SK-N-SH (cell line): ENCODE results near the gene UMODL1. TPM values are rescaled to one million over a fixed set of nuclear protein-coding genes. Genes with fewer than 3 reads are reported as not detected.

ENCODE experiments used
- CTCF ChIA-PET: fragments of 300-600, 350-600 bp; formaldehyde crosslinking; extraction: SDS; loops from one replicate; lab custom pipeline; 2021; lab: Yijun Ruan, JAX
- POLR2A ChIA-PET: fragments of 350-600 bp; sonication (Branson Sonifier 250); formaldehyde crosslinking; extraction: SDS; loops from one replicate; lab custom pipeline; 2020; ENCODE audit warnings: antibody characterized with exemption, inconsistent platforms; lab: Yijun Ruan, JAX
- DNase-seq: peaks from one replicate; pipeline ENCODE4 v3.0.0; 2012
- H2AFZ ChIP-seq: fragments of 200-600 bp; sonication (generic); 2 replicates; pipeline ENCODE4 v1.8.1; 2016; ENCODE audit warnings: antibody characterized with exemption, mild to moderate bottlenecking, low read depth
- H3F3A ChIP-seq: fragments of 200-600 bp; sonication (generic); replicated peaks from 2 replicates; pipeline ENCODE3; 2016; ENCODE audit warnings: antibody characterized with exemption, mild to moderate bottlenecking; ENCODE audit not compliant: insufficient read depth
- H3K27ac ChIP-seq, 2 experiments: fragments of 200-500 bp in 1 of 2; fragments of 200-600 bp in 1 of 2; sonication (Bioruptor generic) in 1 of 2; sonication (generic), shearing (Covaris generic) in 1 of 2; 2 replicates each; pipeline versions ENCODE4 v1.5.1 to v1.6.1; 2014 to 2016; ENCODE audit warnings: low read depth in 2 of 2, inconsistent platforms in 1 of 2, low read length in 1 of 2, mild to moderate bottlenecking in 1 of 2, mixed read lengths in 1 of 2
- H3K27me3 ChIP-seq: fragments of 200-600 bp; sonication (generic), shearing (Covaris generic); 2 replicates; pipeline ENCODE4 v1.6.1; 2016; ENCODE audit warnings: mixed run types; ENCODE audit not compliant: insufficient read depth
- H3K36me3 ChIP-seq, 2 experiments: fragments of 200-500 bp in 1 of 2; fragments of 200-600 bp in 1 of 2; sonication (Bioruptor generic) in 1 of 2; sonication (generic) in 1 of 2; replicated peaks in 1 of 2; 2 replicates each; pipeline versions ENCODE3 to v1.5.1; 2014 to 2016; ENCODE audit warnings: low read length in 1 of 2, mild to moderate bottlenecking in 1 of 2; ENCODE audit not compliant: insufficient read depth in 2 of 2, control insufficient read depth in 1 of 2
- H3K4me1 ChIP-seq, 2 experiments: fragments of 200-500 bp in 1 of 2; fragments of 200-600 bp in 1 of 2; sonication (Bioruptor generic) in 1 of 2; sonication (generic), shearing (Covaris generic) in 1 of 2; 2 replicates each; pipeline versions ENCODE4 v1.5.1 to v1.6.1; 2014 to 2016; ENCODE audit warnings: low read depth in 1 of 2, low read length in 1 of 2, mixed run types in 1 of 2; ENCODE audit not compliant: insufficient read depth in 2 of 2, control insufficient read depth in 1 of 2
- H3K4me2 ChIP-seq: fragments of 200-600 bp; sonication (generic), shearing (Covaris generic); 2 replicates; pipeline ENCODE4 v1.6.1; 2017; ENCODE audit warnings: mixed run types
- H3K4me3 ChIP-seq, 2 experiments: fragments of 200-500 bp in 1 of 2; fragments of 200-600 bp in 1 of 2; sonication (Bioruptor generic) in 1 of 2; sonication (generic), shearing (Covaris generic) in 1 of 2; 2 replicates each; pipeline versions ENCODE4 v1.5.1 to v1.8.1; 2014 to 2016; ENCODE audit warnings: low read depth in 2 of 2, inconsistent platforms in 1 of 2, low read length in 1 of 2, mild to moderate bottlenecking in 1 of 2, mixed read lengths in 1 of 2, moderate library complexity in 1 of 2
- H3K79me2 ChIP-seq: fragments of 200-600 bp; sonication (generic); 2 replicates; pipeline ENCODE4 v1.8.1; 2017; ENCODE audit warnings: mild to moderate bottlenecking; ENCODE audit not compliant: insufficient read depth
- H3K9ac ChIP-seq: fragments of 200-600 bp; sonication (generic); 2 replicates; pipeline ENCODE4 v1.6.1; 2017; ENCODE audit warnings: mixed run types
- H3K9me2 ChIP-seq: fragments of 200-600 bp; sonication (generic); 2 replicates; pipeline ENCODE4 v1.6.1; 2017; ENCODE audit warnings: mixed run types
- H3K9me3 ChIP-seq: fragments of 200-600 bp; sonication (generic); 2 replicates; pipeline ENCODE4 v1.6.1; 2017; ENCODE audit warnings: mixed run types, mild to moderate bottlenecking, moderate library complexity
- H4K20me1 ChIP-seq: fragments of 200-600 bp; sonication (generic); 2 replicates; pipeline ENCODE4 v1.6.1; 2017; ENCODE audit warnings: mild to moderate bottlenecking, mixed run types; ENCODE audit not compliant: insufficient read depth
- CHD2 ChIP-seq: fragments of 150-350 bp; IDR thresholded peaks from 2 replicates; pipeline ENCODE4 v1.6.1; 2018; ENCODE audit warnings: low read length; ENCODE audit not compliant: partially characterized antibody
- EP300 ChIP-seq, 2 experiments: IDR thresholded peaks; 2 replicates each; pipeline versions ENCODE4 v1.4.0 to v1.6.1; 2012; ENCODE audit warnings: borderline replicate concordance in 1 of 2, low read depth in 1 of 2, low read length in 1 of 2
- EZH2phosphoT487 ChIP-seq: fragments of 200-600 bp; sonication (generic); IDR thresholded peaks from 2 replicates; pipeline ENCODE4 v1.6.1; 2017; ENCODE audit warnings: low read depth, mixed run types, mild to moderate bottlenecking, antibody characterized with exemption, moderate library complexity, borderline replicate concordance
- FOXJ3 ChIP-seq: sonication (generic); formaldehyde crosslinking; IDR thresholded peaks from 2 replicates; pipeline ENCODE4 v1.5.1; 2020; ENCODE audit warnings: mild to moderate bottlenecking, missing genetic modification reagents
- FOXM1 ChIP-seq: IDR thresholded peaks from 2 replicates; pipeline ENCODE4 v1.4.0; 2012; ENCODE audit warnings: low read depth, mild to moderate bottlenecking
- GATA2 ChIP-seq: sonication (generic); formaldehyde crosslinking; IDR thresholded peaks from 2 replicates; pipeline ENCODE4 v1.5.0; 2020; ENCODE audit warnings: mild to moderate bottlenecking, missing genetic modification reagents
- JUND ChIP-seq: IDR thresholded peaks from 2 replicates; pipeline ENCODE4 v1.4.0; 2012
- MXI1 ChIP-seq: IDR thresholded peaks from 2 replicates; pipeline ENCODE4 v1.6.1; 2012; ENCODE audit warnings: mild to moderate bottlenecking, low read depth, low read length, improper control_type of control experiment
- POLR2AphosphoS5 ChIP-seq: IDR thresholded peaks from 2 replicates; pipeline ENCODE4 v1.6.1; 2012; ENCODE audit warnings: low read depth, low read length
- RXRA ChIP-seq: IDR thresholded peaks from 2 replicates; pipeline ENCODE4 v1.4.0; 2012; ENCODE audit warnings: low read depth, mild to moderate bottlenecking, borderline replicate concordance
- SIN3A ChIP-seq: IDR thresholded peaks from 2 replicates; pipeline ENCODE4 v1.6.1; 2012; ENCODE audit warnings: low read depth, mild to moderate bottlenecking, low read length, moderate library complexity, borderline replicate concordance
- TCF12 ChIP-seq: IDR thresholded peaks from 2 replicates; pipeline ENCODE4 v1.4.0; 2012
- TEAD4 ChIP-seq: IDR thresholded peaks from 2 replicates; pipeline ENCODE4 v1.4.0; 2012; ENCODE audit warnings: mild to moderate bottlenecking, borderline replicate concordance; ENCODE audit not compliant: insufficient read depth
- YY1 ChIP-seq: IDR thresholded peaks from 2 replicates; pipeline ENCODE4 v1.4.0; 2012; ENCODE audit warnings: low read depth, mild to moderate bottlenecking
- WGBS: methylation state at CpG from one replicate; pipeline ENCODE4 v1.1.6; 2017; ENCODE audit warnings: low lambda C conversion rate; 5-methylcytosine and 5-hydroxymethylcytosine counted together
- polyA plus RNA-seq, 3 experiments: library from polyadenylated mRNA; depleted of rRNA; stranded (reverse); fragments of >200 nt; gene quantifications; 2 replicates each; pipeline ENCODE4 v1.2.3, GENCODE V29; 2012
- TF ChIP-seq, protein P1 (sequence below): fragments of 200-600 bp; sonication (generic); IDR thresholded peaks from 2 replicates; pipeline ENCODE4 v1.6.1; 2017; ENCODE audit warnings: antibody characterized with exemption, mild to moderate bottlenecking, moderate library complexity
- TF ChIP-seq, protein P2 (sequence below): fragments of 150-350 bp; IDR thresholded peaks from 2 replicates; pipeline ENCODE4 v1.6.1; 2016; ENCODE audit warnings: mild to moderate bottlenecking, low read depth, low read length

The UMODL1 gene
- polyA plus RNA-seq, 1 of the 3 experiments (the other 2 are of a cell fraction): not detected

- Histone ChIP-seq H3K9ac (no peak overlapping the region), H3K4me1 (no peaks in the 10 kb centered on the region), H3K27ac (no peak overlapping the region), H3K79me2 (no peaks in the 10 kb centered on the region), H3K4me2 (no peak overlapping the region), H3K9me3 (no peaks in the 10 kb centered on the region), H3K27me3 (no peaks in the 10 kb centered on the region), H3K9me2 (no peaks in the 10 kb centered on the region), H4K20me1 (no peaks in the 10 kb centered on the region), H2AFZ (no peak overlapping the region), H3K36me3 (no peaks in the 10 kb centered on the region), H3F3A (no peaks in the 10 kb centered on the region), H3K4me3 (no peak overlapping the region)
- TF ChIP-seq EZH2phosphoT487: no peak
- no peak for TF ChIP-seq FOXJ3 (CRISPR knock-in tag)
- POLR2A ChIA-PET: no interaction called here
- CTCF ChIA-PET: interaction anchor here (1.0 to 1.7 kb wide), 2 partner anchors 28 to 37 kb away, joined by 3 to 6 read pairs; no protein-coding TSS in a partner anchor
- WGBS: 87% methylated on average over 11 of the region's 25 CpGs
- DNase-seq: no peak
These were observed 9.0 kb downstream of the UMODL1 start for GRCh38 chr21:42079939-42080787.

- no peak overlapping the region for H2AFZ ChIP-seq
- ChIA-PET CTCF (interaction anchor here (1.0 to 1.7 kb wide), 2 partner anchors 27 to 37 kb away, joined by 3 to 6 read pairs; no protein-coding TSS in a partner anchor), POLR2A (no interaction called here)
- WGBS: 70% methylated on average over 6 of the region's 6 CpGs
- no peaks in the 10 kb centered on the region for H4K20me1 ChIP-seq
- no peaks in the 10 kb centered on the region for H3K79me2 ChIP-seq
- no peak overlapping the region for H3K9ac ChIP-seq
- no peaks in the 10 kb centered on the region for H3K4me1 ChIP-seq
- DNase-seq: no peak
- no peaks in the 10 kb centered on the region for H3F3A ChIP-seq
- TF ChIP-seq EP300 (IDR thresholded peaks at IDR 0.05; ENCODE audit: borderline replicate concordance in 1 of 2, low read depth in 1 of 2, low read length in 1 of 2) (no peak), CHD2 (no peak), GATA2 (no peak), MXI1 (no peak), TCF12 (no peak)
- TF ChIP-seq, protein P1, sequence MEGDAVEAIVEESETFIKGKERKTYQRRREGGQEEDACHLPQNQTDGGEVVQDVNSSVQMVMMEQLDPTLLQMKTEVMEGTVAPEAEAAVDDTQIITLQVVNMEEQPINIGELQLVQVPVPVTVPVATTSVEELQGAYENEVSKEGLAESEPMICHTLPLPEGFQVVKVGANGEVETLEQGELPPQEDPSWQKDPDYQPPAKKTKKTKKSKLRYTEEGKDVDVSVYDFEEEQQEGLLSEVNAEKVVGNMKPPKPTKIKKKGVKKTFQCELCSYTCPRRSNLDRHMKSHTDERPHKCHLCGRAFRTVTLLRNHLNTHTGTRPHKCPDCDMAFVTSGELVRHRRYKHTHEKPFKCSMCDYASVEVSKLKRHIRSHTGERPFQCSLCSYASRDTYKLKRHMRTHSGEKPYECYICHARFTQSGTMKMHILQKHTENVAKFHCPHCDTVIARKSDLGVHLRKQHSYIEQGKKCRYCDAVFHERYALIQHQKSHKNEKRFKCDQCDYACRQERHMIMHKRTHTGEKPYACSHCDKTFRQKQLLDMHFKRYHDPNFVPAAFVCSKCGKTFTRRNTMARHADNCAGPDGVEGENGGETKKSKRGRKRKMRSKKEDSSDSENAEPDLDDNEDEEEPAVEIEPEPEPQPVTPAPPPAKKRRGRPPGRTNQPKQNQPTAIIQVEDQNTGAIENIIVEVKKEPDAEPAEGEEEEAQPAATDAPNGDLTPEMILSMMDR: no peak
- no peak overlapping the region for H3K27ac ChIP-seq
- H3K4me2 ChIP-seq: no peak overlapping the region
- H3K27me3 ChIP-seq: no peaks in the 10 kb centered on the region
- no peaks in the 10 kb centered on the region for H3K9me3 ChIP-seq
- no peaks in the 10 kb centered on the region for H3K36me3 ChIP-seq
- no peaks in the 10 kb centered on the region for H3K9me2 ChIP-seq
- H3K4me3 ChIP-seq: no peak overlapping the region
These were observed 9.6 kb downstream of the UMODL1 start for GRCh38 chr21:42080788-42081083.

- no peaks in the 10 kb centered on the region for H4K20me1 ChIP-seq
- no peaks in the 10 kb centered on the region for H3K36me3 ChIP-seq
- DNase-seq: no peak
- H3K9me2 ChIP-seq: no peaks in the 10 kb centered on the region
- H3K4me3 ChIP-seq: no peak overlapping the region
- no peak overlapping the region for H3K4me2 ChIP-seq
- CTCF ChIA-PET: interaction anchor here (0.6 to 1.7 kb wide), 3 partner anchors 27 to 65 kb away, joined by 3 to 6 read pairs (median 3); no protein-coding TSS in a partner anchor
- H3K9ac ChIP-seq: no peak overlapping the region
- no peaks in the 10 kb centered on the region for H3K79me2 ChIP-seq
- H3F3A ChIP-seq: no peaks in the 10 kb centered on the region
- POLR2A ChIA-PET: no interaction called here
- WGBS: 63% methylated on average over 2 of the region's 8 CpGs
- no peaks in the 10 kb centered on the region; a peak in 1 of 4 replicates for H3K4me1 ChIP-seq
- H2AFZ ChIP-seq: no peak overlapping the region
- H3K27ac ChIP-seq: no peak overlapping the region
- no peaks in the 10 kb centered on the region for H3K27me3 ChIP-seq
- H3K9me3 ChIP-seq: no peaks in the 10 kb centered on the region
- TF ChIP-seq, protein P1: no peak
- TF ChIP-seq EP300 (IDR thresholded peaks at IDR 0.05; ENCODE audit: borderline replicate concordance in 1 of 2, low read depth in 1 of 2, low read length in 1 of 2): no peak
- no peak for TF ChIP-seq YY1
- no peak for TF ChIP-seq JUND
- no peak for TF ChIP-seq SIN3A
- TF ChIP-seq RXRA: no peak
- TF ChIP-seq POLR2AphosphoS5: no peak
- TF ChIP-seq, protein P2, sequence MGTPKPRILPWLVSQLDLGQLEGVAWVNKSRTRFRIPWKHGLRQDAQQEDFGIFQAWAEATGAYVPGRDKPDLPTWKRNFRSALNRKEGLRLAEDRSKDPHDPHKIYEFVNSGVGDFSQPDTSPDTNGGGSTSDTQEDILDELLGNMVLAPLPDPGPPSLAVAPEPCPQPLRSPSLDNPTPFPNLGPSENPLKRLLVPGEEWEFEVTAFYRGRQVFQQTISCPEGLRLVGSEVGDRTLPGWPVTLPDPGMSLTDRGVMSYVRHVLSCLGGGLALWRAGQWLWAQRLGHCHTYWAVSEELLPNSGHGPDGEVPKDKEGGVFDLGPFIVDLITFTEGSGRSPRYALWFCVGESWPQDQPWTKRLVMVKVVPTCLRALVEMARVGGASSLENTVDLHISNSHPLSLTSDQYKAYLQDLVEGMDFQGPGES: no peak
- TF ChIP-seq TEAD4: no peak
- no peak for TF ChIP-seq MXI1
- no peak for TF ChIP-seq FOXM1
These were observed 10.0 kb downstream of the UMODL1 start for GRCh38 chr21:42081138-42081537.
